ENCODE data around the gene CMC4. TPM values are rescaled to one million over a fixed set of nuclear protein-coding genes. Genes with fewer than 3 reads are reported as not detected.

Gene CMC4
- total RNA-seq, 1 experiment from 2014 or later, result 38.5 TPM

DNA sequence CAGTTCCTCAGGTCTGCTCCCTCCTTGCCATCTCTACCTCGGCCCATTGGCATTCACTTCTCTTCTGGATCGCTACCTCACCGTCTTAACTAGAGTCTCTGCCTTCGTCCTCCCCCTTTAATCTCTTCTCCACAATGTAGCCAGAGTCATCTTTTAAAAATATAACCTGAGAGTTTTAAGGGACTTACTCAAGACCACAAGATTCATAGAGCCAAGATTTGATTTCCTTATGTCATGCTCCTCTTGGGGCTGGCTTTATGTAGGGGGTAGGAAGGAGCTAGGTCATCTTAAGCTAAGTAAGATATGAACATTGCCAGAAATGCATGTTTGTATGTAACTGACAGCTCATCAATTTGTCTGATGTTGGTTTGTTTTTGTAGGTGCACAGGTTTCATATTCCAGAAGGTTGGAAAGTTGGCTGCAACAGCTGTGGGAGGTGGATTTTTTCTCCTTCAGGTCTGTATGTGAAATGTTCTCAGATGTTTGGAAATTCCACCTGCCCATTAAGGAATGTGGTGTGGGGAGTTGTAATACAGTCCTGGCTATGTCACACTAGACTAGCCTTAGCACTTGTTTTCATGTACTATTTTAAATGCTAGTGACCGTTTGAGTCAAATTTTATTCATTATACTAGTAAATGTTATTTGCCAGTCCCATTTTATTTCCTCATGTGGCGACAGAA, 24.7 kb downstream of the CMC4 start:
- H3K9me3 ChIP-seq (replicated peaks), result no peaks in the 10 kb centered on the region
- no peak overlapping the region for H3K4me3 ChIP-seq
- H3K27me3 ChIP-seq (replicated peaks), result no peaks in the 10 kb centered on the region
- H3K4me1 ChIP-seq (replicated peaks), result no peaks in the 10 kb centered on the region
- DNase-seq (ENCODE audit: low read depth in 1 of 2, low spot score in 2 of 2), result no peak
- H3K27ac ChIP-seq, result no peak overlapping the region
- no peaks in the 10 kb centered on the region for H3K36me3 ChIP-seq

DNA sequence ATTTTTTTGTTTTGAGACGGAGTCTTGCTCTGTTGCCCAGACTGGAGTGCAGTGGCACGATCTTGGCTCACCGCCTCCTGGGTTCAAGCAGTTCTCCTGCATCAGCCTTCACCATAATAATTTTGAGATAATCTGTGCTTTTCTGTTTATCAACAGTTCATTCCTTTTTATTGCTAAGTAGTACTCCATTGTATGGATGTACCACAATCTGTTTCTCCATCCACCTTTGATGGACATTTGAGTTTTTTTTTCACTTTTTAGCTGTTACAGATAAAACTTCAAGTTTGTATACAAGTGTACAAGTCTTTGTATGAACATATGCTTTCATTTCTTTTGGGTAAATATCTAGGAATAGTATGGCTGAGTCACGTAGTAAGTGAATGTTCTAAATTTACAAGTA, 35.2 kb downstream of the CMC4 start:
- no peaks in the 10 kb centered on the region for H3K4me1 ChIP-seq (replicated peaks)
- H3K4me3 ChIP-seq, result no peak overlapping the region
- no peaks in the 10 kb centered on the region for H3K27me3 ChIP-seq (replicated peaks)
- no peak for DNase-seq (ENCODE audit: low read depth in 1 of 2, low spot score in 2 of 2)
- H3K27ac ChIP-seq, result no peak overlapping the region
- H3K9me3 ChIP-seq (replicated peaks), result no peaks in the 10 kb centered on the region
- 0 out of 2 replicates have a peak, but pooled peaks cover 9% of the 10 kb centered on the region for H3K36me3 ChIP-seq

DNA sequence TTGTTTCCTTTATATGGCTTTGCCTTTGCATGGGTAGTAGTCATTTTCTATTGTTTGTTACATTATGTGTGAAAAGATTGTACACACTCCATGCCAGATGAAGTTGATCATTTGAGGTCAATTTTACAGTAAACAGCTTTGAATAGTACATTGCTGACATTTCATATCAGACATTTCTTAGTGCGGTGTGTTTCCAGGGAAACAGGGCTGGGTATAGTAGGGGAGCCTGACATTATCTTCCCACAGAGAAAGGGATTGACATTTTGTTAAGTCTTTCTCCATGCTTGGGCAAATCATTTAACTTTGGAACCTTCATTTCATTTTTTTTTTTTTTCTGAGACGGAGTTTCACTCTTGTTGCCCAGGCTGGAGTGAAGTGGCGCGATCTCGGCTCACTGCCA, 39.3 kb downstream of the CMC4 start:
- Histone ChIP-seq H3K27me3 (replicated peaks) (no peaks in the 10 kb centered on the region), H3K36me3 (0 out of 2 replicates have a peak, but pooled peaks cover 12% of the 10 kb centered on the region), H3K4me3 (no peak overlapping the region), H3K27ac (no peak overlapping the region), H3K9me3 (replicated peaks) (no peaks in the 10 kb centered on the region), H3K4me1 (replicated peaks) (no peaks in the 10 kb centered on the region; the same call in 1 of the 2 replicates)
- peak in 1 of 2 experiments; percentile 20 for DNase-seq (ENCODE audit: low read depth in 1 of 2, low spot score in 2 of 2)

DNA sequence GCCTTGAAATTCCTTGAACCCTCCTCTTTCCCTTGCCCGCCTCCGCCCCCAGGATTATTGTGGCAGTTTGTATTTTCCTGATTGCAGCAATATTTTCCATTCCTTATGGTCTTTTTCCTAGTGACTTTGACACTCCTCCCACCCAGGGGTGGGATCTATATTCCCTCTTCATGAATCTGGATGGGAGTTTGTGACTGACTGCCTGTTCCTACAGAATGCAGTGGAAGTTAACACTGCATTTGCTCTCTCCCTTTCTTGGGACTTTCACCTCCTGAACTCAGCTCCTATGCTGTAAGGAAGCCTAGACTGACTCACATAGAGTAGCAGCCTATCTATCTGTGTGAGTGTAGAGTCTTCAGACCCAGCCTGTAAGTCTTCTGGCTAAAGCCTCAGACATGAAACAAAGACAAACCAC, 42.1 kb downstream of the CMC4 start:
- no peaks in the 10 kb centered on the region; the same call in 1 of the 2 replicates for H3K4me1 ChIP-seq (replicated peaks)
- DNase-seq (ENCODE audit: low read depth in 1 of 2, low spot score in 2 of 2), result no peak
- no peak overlapping the region for H3K4me3 ChIP-seq
- H3K27me3 ChIP-seq (replicated peaks), result no peaks in the 10 kb centered on the region
- H3K27ac ChIP-seq, result no peak overlapping the region
- H3K9me3 ChIP-seq (replicated peaks), result no peaks in the 10 kb centered on the region
- H3K36me3 ChIP-seq, result 0 out of 2 replicates have a peak, but pooled peaks cover 3% of the 10 kb centered on the region

DNA sequence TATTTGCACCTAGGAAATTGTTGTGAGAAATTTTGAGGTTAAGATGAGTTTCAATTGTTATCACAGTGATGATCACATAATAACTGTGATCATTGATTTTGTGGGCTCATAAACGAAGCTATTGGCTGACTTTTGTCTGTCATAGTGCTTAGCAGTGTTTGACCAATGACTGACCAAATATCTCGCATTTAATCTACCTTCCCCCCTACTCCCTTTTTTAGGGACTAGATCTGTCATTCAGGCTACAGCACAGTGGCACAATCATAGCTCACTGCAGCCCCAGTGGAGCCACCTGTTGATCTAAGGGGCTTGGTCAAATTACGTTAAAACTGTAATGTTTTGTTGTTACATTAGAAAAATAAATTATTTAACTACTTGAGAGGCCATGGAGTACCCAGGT, 42.8 kb downstream of the CMC4 start:
- Histone ChIP-seq H3K36me3 (0 out of 2 replicates have a peak, but pooled peaks cover 3% of the 10 kb centered on the region), H3K4me3 (peak overlapping the region; percentile 65), H3K27ac (no peak overlapping the region; the same call in 1 of the 2 replicates), H3K4me1 (replicated peaks) (no peaks in the 10 kb centered on the region; the same call in 1 of the 2 replicates), H3K27me3 (replicated peaks) (no peaks in the 10 kb centered on the region), H3K9me3 (replicated peaks) (no peaks in the 10 kb centered on the region)
- DNase-seq (ENCODE audit: low read depth in 1 of 2, low spot score in 2 of 2), result no peak

DNA sequence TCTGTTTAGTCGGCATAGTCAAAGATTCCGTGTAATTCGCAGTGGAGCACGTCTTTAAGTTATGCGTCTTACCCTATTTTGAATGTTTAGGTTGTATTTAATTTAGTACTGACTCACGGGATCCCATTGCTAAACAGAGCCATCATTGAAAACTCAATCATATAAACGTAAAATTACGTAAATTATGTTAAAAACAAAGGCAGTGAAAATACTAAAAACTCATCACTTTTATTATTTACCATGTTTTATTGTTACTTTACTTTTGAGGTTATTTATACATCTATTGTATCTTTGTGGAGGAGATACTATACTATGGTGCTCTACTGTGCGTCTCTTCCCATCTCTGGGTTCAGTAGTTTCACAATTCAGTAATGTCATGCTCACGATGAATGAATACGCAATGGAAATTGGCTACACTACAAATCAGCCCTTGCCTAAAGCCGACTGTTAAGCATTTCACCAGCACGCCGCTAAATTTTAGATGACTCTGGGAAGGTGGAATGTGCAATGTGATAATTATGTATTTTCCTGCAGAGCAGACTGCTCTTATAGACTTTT, 43.3 kb downstream of the CMC4 start:
- Histone ChIP-seq H3K36me3 (0 out of 2 replicates have a peak, but pooled peaks cover 3% of the 10 kb centered on the region), H3K27me3 (replicated peaks) (no peaks in the 10 kb centered on the region), H3K4me3 (peak overlapping the region; percentile 65), H3K4me1 (replicated peaks) (no peaks in the 10 kb centered on the region; the same call in 1 of the 2 replicates), H3K27ac (peak overlapping the region; percentile 90), H3K9me3 (replicated peaks) (no peaks in the 10 kb centered on the region)
- peak in 1 of 2 experiments; percentile 19 for DNase-seq (ENCODE audit: low read depth in 1 of 2, low spot score in 2 of 2)

DNA sequence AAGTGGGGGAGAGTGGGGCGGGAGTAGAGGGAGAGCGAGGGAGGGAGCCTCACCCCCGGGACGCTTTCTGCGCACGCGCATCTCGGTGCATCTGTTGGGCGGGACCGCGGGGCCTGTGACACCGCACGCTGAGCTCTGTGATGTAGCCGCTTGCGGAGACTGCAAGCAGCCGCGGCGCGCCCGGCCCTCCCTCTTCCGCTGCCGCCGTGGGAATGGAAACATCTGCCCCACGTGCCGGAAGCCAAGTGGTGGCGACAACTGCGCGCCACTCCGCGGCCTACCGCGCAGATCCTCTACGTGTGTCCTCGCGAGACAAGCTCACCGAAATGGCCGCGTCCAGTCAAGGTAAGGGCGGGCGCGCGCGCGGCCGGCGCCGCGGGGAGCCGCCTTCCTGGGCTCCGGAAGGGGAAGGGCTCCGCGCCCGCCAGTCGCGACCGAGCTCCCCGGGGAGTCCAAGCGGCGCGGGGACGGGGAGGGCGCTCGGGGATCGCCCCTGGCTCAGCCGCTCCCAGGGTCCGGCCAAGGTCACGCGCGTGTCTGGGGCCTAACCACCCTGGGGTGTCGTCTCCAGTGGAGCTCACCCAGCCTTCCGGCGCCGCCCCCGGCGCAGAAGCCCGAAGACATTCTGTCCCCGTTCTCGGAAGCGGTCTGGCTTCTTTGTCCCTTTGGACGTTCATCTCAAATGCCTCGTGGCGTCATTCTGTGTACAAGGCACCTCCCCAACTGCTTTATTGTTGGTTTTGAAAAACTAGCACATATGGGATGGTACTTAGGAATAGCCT, 44.0 kb downstream of the CMC4 start, which contains the start of gene FUNDC2:
Gene FUNDC2, plus strand, starts transcription at position 118 of the 782 bp plus-strand sequence. Its CDS starts 95 bp downstream, at position 213.
- H3K36me3 ChIP-seq, result 0 out of 2 replicates have a peak, but pooled peaks cover 3% of the 10 kb centered on the region
- no peaks in the 10 kb centered on the region; the same call in 1 of the 2 replicates for H3K4me1 ChIP-seq (replicated peaks)
- peak; percentile 91 to 92 for DNase-seq (ENCODE audit: low read depth in 1 of 2, low spot score in 2 of 2)
- peak within 1 kb of the TSS; percentile 65 for H3K4me3 ChIP-seq
- no peaks in the 10 kb centered on the region for H3K27me3 ChIP-seq (replicated peaks)
- no peaks in the 10 kb centered on the region for H3K9me3 ChIP-seq (replicated peaks)
- peak within 1 kb of the TSS; percentile 90 for H3K27ac ChIP-seq

DNA sequence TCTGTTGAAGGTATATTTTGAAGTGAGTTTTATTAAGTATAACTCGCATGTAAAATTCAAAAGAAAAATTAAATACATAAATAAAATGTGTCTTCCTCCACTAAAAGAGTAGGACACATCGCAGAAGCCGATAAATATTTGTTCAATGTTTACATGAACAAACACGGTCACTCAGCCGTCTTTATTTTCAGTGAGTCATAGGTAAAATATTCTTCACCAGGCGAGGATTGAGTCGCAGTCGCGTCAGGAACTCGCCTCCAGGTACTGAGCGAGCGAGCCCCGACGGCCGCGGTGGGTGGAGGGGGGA, 44.6 kb downstream of the CMC4 start:
- Histone ChIP-seq H3K4me1 (replicated peaks) (no peaks in the 10 kb centered on the region; the same call in 1 of the 2 replicates), H3K27ac (peak overlapping the region; percentile 90), H3K27me3 (replicated peaks) (no peaks in the 10 kb centered on the region), H3K4me3 (peak overlapping the region; percentile 65), H3K36me3 (0 out of 2 replicates have a peak, but pooled peaks cover 3% of the 10 kb centered on the region), H3K9me3 (replicated peaks) (no peaks in the 10 kb centered on the region)
- DNase-seq (ENCODE audit: low read depth in 1 of 2, low spot score in 2 of 2), result no peak

DNA sequence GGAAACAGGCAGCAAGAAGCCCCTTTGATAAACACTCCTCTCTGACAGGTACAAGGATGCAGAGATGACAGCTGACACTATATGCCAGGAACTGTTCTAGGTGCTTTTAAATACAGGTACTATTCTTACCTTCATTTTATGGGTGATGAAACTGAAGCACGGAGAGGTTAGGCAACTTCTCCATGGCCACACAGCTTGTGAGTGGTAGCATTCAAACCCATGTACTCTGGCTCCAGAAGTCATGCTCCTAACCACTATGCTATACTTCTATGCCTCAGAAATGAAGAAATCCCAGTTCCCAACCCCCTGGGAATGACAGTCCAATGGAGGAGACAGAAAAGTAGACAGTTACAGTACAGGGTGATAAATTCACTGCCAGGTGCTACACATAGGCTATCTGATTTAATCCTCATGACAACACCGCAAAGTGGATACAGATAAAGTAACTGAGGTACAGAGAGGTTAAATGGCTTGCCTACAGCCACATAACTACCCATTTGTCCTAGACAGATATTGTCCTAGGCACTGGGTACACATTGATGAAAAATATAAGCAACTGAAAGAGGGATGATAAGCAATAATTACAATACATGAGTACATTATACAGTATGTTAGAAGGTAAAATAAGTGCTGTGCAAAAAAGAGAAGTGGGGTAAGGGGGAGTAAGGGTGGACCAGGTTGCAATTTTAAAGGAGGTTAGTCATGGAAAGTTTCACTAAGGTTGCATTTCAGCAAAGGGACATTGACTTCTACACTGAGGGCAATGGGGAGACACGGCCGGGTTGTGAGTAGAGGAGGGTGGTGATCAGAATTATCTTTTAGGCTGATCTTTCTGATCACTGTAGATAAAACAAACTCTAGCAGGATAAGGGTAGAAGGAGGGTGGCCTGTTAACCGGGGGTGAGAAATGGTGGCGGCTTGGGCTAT, 46.8 kb downstream of the CMC4 start:
- Histone ChIP-seq H3K4me1 (replicated peaks) (no peaks in the 10 kb centered on the region; the same call in 1 of the 2 replicates), H3K4me3 (no peak overlapping the region), H3K27ac (no peak overlapping the region), H3K27me3 (replicated peaks) (no peaks in the 10 kb centered on the region), H3K9me3 (replicated peaks) (no peaks in the 10 kb centered on the region), H3K36me3 (0 out of 2 replicates have a peak, but pooled peaks cover 3% of the 10 kb centered on the region)
- no peak for DNase-seq (ENCODE audit: low read depth in 1 of 2, low spot score in 2 of 2)

DNA sequence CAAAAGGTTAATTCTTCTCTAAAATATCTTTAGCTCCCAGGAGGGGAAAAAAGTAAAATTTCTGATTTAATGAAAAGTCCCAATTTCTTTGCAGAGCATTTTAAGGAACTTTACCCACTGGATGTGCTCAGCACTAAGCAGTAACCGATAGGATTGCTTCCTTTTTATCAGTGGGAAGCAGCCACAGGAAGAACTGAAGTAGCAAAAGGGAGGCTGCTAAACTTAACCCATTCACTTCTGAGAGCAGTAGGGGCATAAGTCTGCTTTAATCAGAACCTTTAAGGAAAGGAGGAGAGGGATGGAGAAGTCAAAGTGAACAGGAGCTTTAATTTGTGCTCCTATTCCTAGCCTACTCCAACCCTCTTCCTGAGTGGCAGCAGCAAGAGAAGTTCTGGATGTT, 48.4 kb downstream of the CMC4 start, which contains the start of gene F8:
Gene F8, minus strand, starts transcription at position 139 of the 400 bp plus-strand sequence. CDS start 171 bp downstream, outside the sequence.
- Histone ChIP-seq H3K27ac (no peak within 1 kb of the TSS), H3K36me3 (0 out of 2 replicates have a peak, but pooled peaks cover 3% of the 10 kb centered on the region), H3K4me1 (replicated peaks) (no peaks in the 10 kb centered on the region), H3K4me3 (no peak within 1 kb of the TSS), H3K9me3 (replicated peaks) (no peaks in the 10 kb centered on the region), H3K27me3 (replicated peaks) (no peaks in the 10 kb centered on the region)
- DNase-seq (ENCODE audit: low read depth in 1 of 2, low spot score in 2 of 2), result no peak

DNA sequence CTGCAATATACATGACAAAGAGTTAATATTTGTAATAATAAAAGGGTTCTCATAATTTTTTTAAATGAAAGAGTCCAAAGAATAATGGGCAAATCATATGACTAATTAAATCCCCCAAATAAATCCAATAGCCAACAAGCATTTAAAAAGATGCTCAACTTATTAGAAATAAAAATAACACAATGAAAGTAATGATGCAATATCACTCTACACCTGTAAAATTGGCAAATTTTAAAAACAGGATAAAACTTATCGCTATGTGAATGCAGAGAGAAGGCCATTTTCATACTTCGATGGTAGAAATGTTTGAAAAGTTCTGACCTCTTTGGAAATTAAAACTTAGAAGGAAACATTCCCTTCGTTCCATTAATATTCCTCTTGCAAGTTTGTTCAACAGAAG, 50.3 kb downstream of the CMC4 start:
- H3K27ac ChIP-seq, result no peak overlapping the region
- H3K4me1 ChIP-seq (replicated peaks), result no peaks in the 10 kb centered on the region
- H3K4me3 ChIP-seq, result no peak overlapping the region
- no peaks in the 10 kb centered on the region for H3K9me3 ChIP-seq (replicated peaks)
- H3K27me3 ChIP-seq (replicated peaks), result no peaks in the 10 kb centered on the region
- H3K36me3 ChIP-seq, result no peaks in the 10 kb centered on the region
- no peak for DNase-seq (ENCODE audit: low read depth in 1 of 2, low spot score in 2 of 2)
